K562 (cell line): Measurements from ENCODE around the gene ALK. TPM values are rescaled to one million over a fixed set of nuclear protein-coding genes. Genes with fewer than 3 reads are reported as not detected.

Experiments used
- ATAC-seq: fragments of 200-7000 bp; cut with Tn5 transposase; 3 replicates; pipeline ENCODE4 v1.9.1; 2020; ENCODE audit warnings: moderate library complexity
- BruUV-seq: library from RNA; stranded (reverse); fragments of 400-500 nt; replicated peaks from 2 replicates; lab custom pipeline; 2021; lab: Mats Ljungman, UMichigan
- CTCF ChIA-PET: fragments of 300-600 bp; formaldehyde crosslinking; extraction: SDS; loops from one replicate; lab custom pipeline; 2021; ENCODE audit warnings: low intra/inter-chr PET ratio; lab: Yijun Ruan, JAX
- POLR2A ChIA-PET: fragments of 300-600, 350-650 bp; sonication (Branson Sonifier 250); formaldehyde crosslinking; extraction: SDS; loops from one replicate; lab custom pipeline; 2021; ENCODE audit warnings: antibody characterized with exemption, inconsistent platforms; lab: Yijun Ruan, JAX
- DNase-seq, 4 experiments: peaks; one replicate each; pipeline versions ENCODE4 v3.0.0 to v3.0.0-alpha.2; 2011 to 2018; ENCODE audit warnings: low spot score in 3 of 4, mixed read lengths in 3 of 4; ENCODE audit errors: extremely low read depth in 1 of 4
- FAIRE-seq: peaks from 2 replicates; lab custom pipeline; 2011; peaks lifted over from hg19 to GRCh38; lab: Jason Lieb, UNC
- H2AFZ ChIP-seq: 2 replicates; pipeline ENCODE4 v1.6.0; 2011; ENCODE audit warnings: low read depth, low read length, control low read depth, inconsistent platforms
- H3K27ac ChIP-seq: fragments of 200-600 bp; 3 replicates; pipeline ENCODE4 v1.8.0; 2011; ENCODE audit warnings: low read depth, mild to moderate bottlenecking, control low read depth, inconsistent platforms, low read length, moderate library complexity, mixed read lengths; ENCODE audit errors: extremely low read depth
- H3K27me3 ChIP-seq, 2 experiments: fragments of 300-600 bp in 1 of 2; 2 replicates in 1 of 2; 3 replicates in 1 of 2; pipeline versions ENCODE4 v1.6.0 to v1.8.0; 2011; ENCODE audit warnings: inconsistent platforms in 2 of 2, low read length in 2 of 2, mild to moderate bottlenecking in 1 of 2, mixed read lengths in 1 of 2, moderate library complexity in 1 of 2; ENCODE audit not compliant: control insufficient read depth in 2 of 2, insufficient read depth in 2 of 2
- H3K36me3 ChIP-seq: fragments of 300-600 bp; 3 replicates; pipeline ENCODE4 v1.8.0; 2011; ENCODE audit warnings: mild to moderate bottlenecking, low read length, inconsistent platforms; ENCODE audit not compliant: control insufficient read depth, insufficient read depth
- H3K4me1 ChIP-seq, 2 experiments: fragments of 200-600 bp in 1 of 2; replicated peaks in 1 of 2; 2 replicates in 1 of 2; 3 replicates in 1 of 2; pipeline versions ENCODE4 v1.5.1 to v1.8.0; 2011; ENCODE audit warnings: inconsistent platforms in 2 of 2, low read length in 2 of 2, mild to moderate bottlenecking in 1 of 2, mixed read lengths in 1 of 2, moderate library complexity in 1 of 2; ENCODE audit not compliant: control insufficient read depth in 2 of 2, insufficient read depth in 2 of 2
- H3K4me2 ChIP-seq: 2 replicates; pipeline ENCODE4 v1.6.1; 2011; ENCODE audit warnings: low read length, control low read depth, inconsistent platforms, mixed read lengths; ENCODE audit not compliant: insufficient read depth
- H3K4me3 ChIP-seq: fragments of 200-600 bp; sonication (generic), shearing (Covaris generic); 2 replicates; pipeline ENCODE4 v1.5.1; 2016; ENCODE audit warnings: control low read depth, inconsistent platforms
- H3K79me2 ChIP-seq: fragments of 200-600 bp; 3 replicates; pipeline ENCODE4 v1.8.0; 2011; ENCODE audit warnings: low read length, inconsistent platforms; ENCODE audit not compliant: control insufficient read depth, insufficient read depth
- H3K9ac ChIP-seq, 2 experiments: 2 replicates each; pipeline versions ENCODE4 v1.6.0 to v1.6.1; 2011; ENCODE audit warnings: low read depth in 2 of 2, low read length in 2 of 2, control low read depth in 1 of 2, inconsistent platforms in 1 of 2, mild to moderate bottlenecking in 1 of 2, mixed read lengths in 1 of 2; ENCODE audit not compliant: insufficient read depth in 1 of 2
- H3K9me1 ChIP-seq: one replicate; pipeline ENCODE4 v1.6.0; 2011; ENCODE audit warnings: inconsistent platforms, mild to moderate bottlenecking, low read length, moderate library complexity; ENCODE audit not compliant: control insufficient read depth, insufficient read depth
- H3K9me3 ChIP-seq: replicated peaks from 2 replicates; pipeline ENCODE4 v1.5.1; 2011; ENCODE audit warnings: low read depth, low read length, inconsistent platforms; ENCODE audit not compliant: control insufficient read depth, insufficient read depth
- H4K20me1 ChIP-seq: replicated peaks from 2 replicates; pipeline ENCODE4 v1.6.1; 2011; ENCODE audit warnings: low read length, inconsistent platforms, mixed read lengths; ENCODE audit not compliant: control insufficient read depth, insufficient read depth
- BCL6 ChIP-seq: fragments of 250-450 bp; sonication (Bioruptor Pico); IDR thresholded peaks from 2 replicates; pipeline ENCODE4 v1.4.0; 2020
- BRF1 ChIP-seq: IDR thresholded peaks from 3 replicates; pipeline ENCODE4 v1.6.1; 2011; ENCODE audit warnings: borderline replicate concordance, mild to moderate bottlenecking; ENCODE audit not compliant: insufficient read length; ENCODE audit errors: extremely low read depth
- CBX2 ChIP-seq: fragments of 200-600 bp; sonication (generic); IDR thresholded peaks from one replicate; pipeline ENCODE4 v1.6.1; 2012; ENCODE audit warnings: mild to moderate bottlenecking, low read length, inconsistent platforms; ENCODE audit not compliant: insufficient read depth, poor library complexity, severe bottlenecking
- CREB1 ChIP-seq, 2 experiments: sonication (generic) in 1 of 2; formaldehyde crosslinking in 1 of 2; IDR thresholded peaks; 2 replicates each; pipeline versions ENCODE4 v1.6.1 to v1.8.0; 2012 to 2022; ENCODE audit warnings: inconsistent platforms in 1 of 2, mild to moderate bottlenecking in 1 of 2, missing genetic modification reagents in 1 of 2, moderate library complexity in 1 of 2
- E2F3 ChIP-seq: fragments of 250-450 bp; sonication (Bioruptor Pico); IDR thresholded peaks from 2 replicates; pipeline ENCODE4 v1.4.0; 2020; ENCODE audit warnings: mild to moderate bottlenecking
- ELF2 ChIP-seq: fragments of 250-450 bp; sonication (Bioruptor Pico); IDR thresholded peaks from 2 replicates; pipeline ENCODE4 v1.5.0; 2021; ENCODE audit warnings: mild to moderate bottlenecking
- ESRRB ChIP-seq: fragments of 250-450 bp; sonication (Bioruptor Pico); IDR thresholded peaks from 2 replicates; pipeline ENCODE4 v1.5.0; 2020; ENCODE audit warnings: mild to moderate bottlenecking, moderate library complexity, borderline replicate concordance
- KDM2B ChIP-seq: fragments of 250-450 bp; sonication (Bioruptor Pico); IDR thresholded peaks from 2 replicates; pipeline ENCODE4 v1.8.0; 2021; ENCODE audit warnings: mild to moderate bottlenecking, moderate library complexity
- RAD51 ChIP-seq: fragments of 450-650 bp; IDR thresholded peaks from 2 replicates; pipeline ENCODE4 v1.7.1; 2016; ENCODE audit warnings: low read depth, mild to moderate bottlenecking, borderline replicate concordance
- RNF2 ChIP-seq: sonication (generic); IDR thresholded peaks from 2 replicates; pipeline ENCODE4 v1.6.1; 2016
- SMAD1 ChIP-seq: fragments of 150-350 bp; IDR thresholded peaks from 2 replicates; pipeline ENCODE4 v1.6.1; 2014; ENCODE audit warnings: low read length, low read depth; ENCODE audit not compliant: partially characterized antibody
- STAG1 ChIP-seq: sonication (generic); formaldehyde crosslinking; IDR thresholded peaks from 2 replicates; pipeline ENCODE4 v1.5.0; 2020; ENCODE audit warnings: missing genetic modification reagents, borderline replicate concordance
- ZFX ChIP-seq: sonication (generic); formaldehyde crosslinking; IDR thresholded peaks from 2 replicates; pipeline ENCODE4 v1.8.0; 2022; ENCODE audit warnings: mild to moderate bottlenecking, missing genetic modification reagents, moderate library complexity
- ZNF589 ChIP-seq: fragments of 200-800 bp; sonication (Bioruptor generic); IDR thresholded peaks from 2 replicates; pipeline ENCODE4 v1.6.1; 2016; ENCODE audit warnings: low read depth, missing genetic modification characterization, missing compliant biosample characterization
- ZNF717 ChIP-seq: fragments of 250-450 bp; sonication (Bioruptor Pico); IDR thresholded peaks from 2 replicates; pipeline ENCODE4 v1.5.0; 2021
- WGBS: fragments of 100-300 bp; shearing (Covaris generic); methylation state at CpG from one replicate; pipeline ENCODE4 v1.1.6; 2016; ENCODE audit warnings: low coverage, mixed read lengths; ENCODE audit not compliant: insufficient coverage; ENCODE audit errors: missing lambda C conversion rate; 5-methylcytosine and 5-hydroxymethylcytosine counted together
- in situ Hi-C: fragments of 300-500 bp; cut with MboI; formaldehyde crosslinking; loops from 4 replicates; pipeline ENCODE4 v1.15.0; 2018; ENCODE audit warnings: inconsistent platforms, mixed read lengths
- intact Hi-C: fragments of 100-400 bp; cut with micrococcal nuclease; formaldehyde crosslinking; loops from 2 replicates; pipeline ENCODE4 v1.14.2; 2022
- polyA plus RNA-seq, 8 experiments: library from polyadenylated mRNA; depleted of rRNA in 4 of 8; stranded (reverse) in 5 of 8; unstranded in 3 of 8; fragments of >200 nt; fragmentation: Nextera tagmentation in 2 of 8; fragmentation: Illumina TruSeq in 1 of 8; extraction: Ambion mirVana in 2 of 8; extraction: Trizol in 1 of 8; gene quantifications; 2 replicates each; pipeline versions ENCODE4 v1.2.1 to v1.2.3, GENCODE V29; 2011 to 2014; ENCODE audit warnings: inconsistent platforms in 1 of 8, missing spikeins in 1 of 8
- total RNA-seq, 7 experiments: library from RNA; depleted of rRNA in 6 of 7; stranded (reverse); fragments of >200 nt in 6 of 7; fragmentation: Illumina TruSeq in 2 of 7; extraction: Trizol in 2 of 7; gene quantifications; 2 replicates each; pipeline versions ENCODE4 v1.2.1 to v1.2.3, GENCODE V29; 2011 to 2021; ENCODE audit warnings: low replicate concordance in 1 of 7

ALK gene
- total and polyA plus RNA-seq, 9 of the 15 experiments (the other 6 are each of a cell fraction or from before 2014, with no cell fraction given), result not detected

- TF ChIP-seq ZNF589 (CRISPR knock-in tag), result no peak
- TF ChIP-seq ZFX, result no peak
Measured at GRCh38 chr2:29688429-29688828, 233.0 kb downstream of the ALK start (continued).

GRCh38 chr2:29687121-29687520, 234.3 kb downstream of the ALK start:
- intact Hi-C loops, result no loop called here
- no peaks in the 10 kb centered on the region for H3K9me3 ChIP-seq
- ATAC-seq (no peak), DNase-seq (no peak), FAIRE-seq (no peak)
- no peak overlapping the region for H3K4me3 ChIP-seq
- H3K4me1 ChIP-seq, result no peaks in the 10 kb centered on the region
- no peaks in the 10 kb centered on the region for H3K27me3 ChIP-seq
- CTCF ChIA-PET, result no interaction called here
- WGBS, result 0% methylated on average over 2 of the region's 2 CpGs
- H2AFZ ChIP-seq, result no peak overlapping the region
- no peaks in the 10 kb centered on the region for H3K9me1 ChIP-seq
- POLR2A ChIA-PET, result no interaction called here
- H3K9ac ChIP-seq, result no peak overlapping the region
- H4K20me1 ChIP-seq, result no peaks in the 10 kb centered on the region; the same call in 1 of the 2 replicates
- H3K36me3 ChIP-seq, result no peaks in the 10 kb centered on the region
- no peak overlapping the region for H3K27ac ChIP-seq
- no TSS peak for BruUV-seq
- no peaks in the 10 kb centered on the region for H3K79me2 ChIP-seq
- in situ Hi-C loops, result no loop called here
- H3K4me2 ChIP-seq, result no peak overlapping the region
- TF ChIP-seq CREB1 (IDR thresholded peaks at IDR 0.05) (no peak), CREB1 (CRISPR knock-in tag; IDR thresholded peaks at IDR 0.05) (no peak), CBX2 (no peak), E2F3 (CRISPR knock-in tag) (no peak), ESRRB (CRISPR knock-in tag) (no peak), ELF2 (CRISPR knock-in tag) (no peak), RAD51 (no peak), ZNF717 (CRISPR knock-in tag) (no peak), BCL6 (CRISPR knock-in tag) (no peak), KDM2B (no peak), SMAD1 (no peak), RNF2 (no peak), BRF1 (no peak), STAG1 (CRISPR knock-in tag) (no peak)
